HepG2 (cell line): ENCODE results near the gene DCDC2. TPM values are rescaled to one million over a fixed set of nuclear protein-coding genes. Genes with fewer than 3 reads are reported as not detected.
A peak's percentile ranks its signal among the peaks of the same experiment; 100 is the strongest.

Source experiments
- ARID4A ChIP-seq: sonication (generic); formaldehyde crosslinking; IDR thresholded peaks from 2 replicates; pipeline ENCODE4 v1.5.0; 2020; ENCODE audit warnings: mild to moderate bottlenecking, missing genetic modification reagents, borderline replicate concordance
- BRCA1 ChIP-seq: sonication (generic); formaldehyde crosslinking; IDR thresholded peaks from 2 replicates; pipeline ENCODE4 v1.4.0; 2020; ENCODE audit warnings: missing genetic modification reagents
- CREM ChIP-seq, 2 experiments: sonication (generic) in 1 of 2; formaldehyde crosslinking in 1 of 2; IDR thresholded peaks; 2 replicates each; pipeline versions ENCODE4 v1.4.0 to v1.6.1; 2016 to 2020; ENCODE audit warnings: antibody characterized with exemption in 1 of 2, mild to moderate bottlenecking in 1 of 2, missing genetic modification reagents in 1 of 2
- E2F2 ChIP-seq: sonication (generic); formaldehyde crosslinking; IDR thresholded peaks from 2 replicates; pipeline ENCODE4 v1.4.0; 2020; ENCODE audit warnings: missing genetic modification reagents, borderline replicate concordance
- EEA1 ChIP-seq: sonication (generic); formaldehyde crosslinking; IDR thresholded peaks from 2 replicates; pipeline ENCODE4 v1.5.1; 2020; ENCODE audit warnings: mild to moderate bottlenecking, missing genetic modification reagents, borderline replicate concordance
- GMEB1 ChIP-seq: sonication (generic); formaldehyde crosslinking; IDR thresholded peaks from 2 replicates; pipeline ENCODE4 v1.5.1; 2020; ENCODE audit warnings: missing genetic modification reagents, mild to moderate bottlenecking, borderline replicate concordance
- PCBP1 ChIP-seq: fragments of 200-400 bp; formaldehyde crosslinking; IDR thresholded peaks from 2 replicates; pipeline ENCODE4 v1.6.1; 2017; ENCODE audit warnings: mild to moderate bottlenecking, low read depth, low read length, borderline replicate concordance
- PHF5A ChIP-seq: IDR thresholded peaks from one replicate; pipeline ENCODE4 v1.6.1; 2018; ENCODE audit warnings: low read depth, missing genetic modification reagents; ENCODE audit not compliant: unreplicated experiment
- SPEN ChIP-seq: sonication (generic); formaldehyde crosslinking; IDR thresholded peaks from 2 replicates; pipeline ENCODE4 v1.5.1; 2020; ENCODE audit warnings: low read depth, mild to moderate bottlenecking, missing genetic modification reagents
- TBL1XR1 ChIP-seq: fragments of 150-350 bp; IDR thresholded peaks from 2 replicates; pipeline ENCODE4 v1.6.1; 2014; ENCODE audit warnings: borderline replicate concordance, low read length; ENCODE audit not compliant: partially characterized antibody
- ZBTB20 ChIP-seq: sonication (generic); formaldehyde crosslinking; IDR thresholded peaks from 2 replicates; pipeline ENCODE4 v1.8.1; 2023; ENCODE audit warnings: missing genetic modification reagents, low read depth, mild to moderate bottlenecking, borderline replicate concordance
- ZNF292 ChIP-seq: sonication (generic); formaldehyde crosslinking; IDR thresholded peaks from 2 replicates; pipeline ENCODE4 v1.8.1; 2022; ENCODE audit warnings: mild to moderate bottlenecking, low read depth, missing genetic modification reagents, borderline replicate concordance
- ZNF383 ChIP-seq: sonication (generic); formaldehyde crosslinking; IDR thresholded peaks from 2 replicates; pipeline ENCODE4 v1.4.0; 2020; ENCODE audit warnings: missing genetic modification reagents, mild to moderate bottlenecking, borderline replicate concordance
- ZNF503 ChIP-seq: sonication (generic); formaldehyde crosslinking; IDR thresholded peaks from 2 replicates; pipeline ENCODE4 v1.4.0; 2020; ENCODE audit warnings: missing genetic modification reagents
- ZNF816 ChIP-seq: sonication (generic); formaldehyde crosslinking; IDR thresholded peaks from 2 replicates; pipeline ENCODE4 v1.8.0; 2022; ENCODE audit warnings: missing genetic modification reagents, mild to moderate bottlenecking, borderline replicate concordance
- ZSCAN21 ChIP-seq: sonication (generic); formaldehyde crosslinking; IDR thresholded peaks from 2 replicates; pipeline ENCODE4 v1.8.0; 2022; ENCODE audit warnings: mild to moderate bottlenecking, missing genetic modification reagents, moderate library complexity, borderline replicate concordance
- polyA plus RNA-seq, 8 experiments: library from polyadenylated mRNA; depleted of rRNA in 3 of 8; stranded (reverse) in 7 of 8; unstranded in 1 of 8; fragments of >200 nt; fragmentation: Illumina TruSeq in 4 of 8; extraction: Trizol in 4 of 8; gene quantifications; 2 replicates each; pipeline versions ENCODE4 v1.2.1 to v1.2.3, GENCODE V29; 2011 to 2016; ENCODE audit warnings: low read depth in 4 of 8, missing spikeins in 1 of 8, mixed read lengths in 1 of 8; ENCODE audit not compliant: insufficient read depth in 1 of 8
- total RNA-seq, 5 experiments: library from RNA; depleted of rRNA; stranded (reverse); fragments of >200 nt; fragmentation: Illumina TruSeq; extraction: Trizol; gene quantifications; 2 replicates each; pipeline ENCODE4 v1.2.3, GENCODE V29; 2016; ENCODE audit warnings: low read depth in 1 of 5

DCDC2 gene
- total and polyA plus RNA-seq, 2 of the 13 experiments (the other 11 are each of a cell fraction or from before 2014, with no cell fraction given), result 9.0 to 36.2 TPM

GRCh38 chr6:24357336-24358218 is at the start of gene DCDC2 (continued):
- TF ChIP-seq SPEN (CRISPR knock-in tag), result 0 out of 2 replicates have a peak, but pooled peaks have one; percentile 15
- TF ChIP-seq PCBP1, result 0 out of 2 replicates have a peak, but pooled peaks have one; percentile 55
- no peak for TF ChIP-seq ZNF383 (CRISPR knock-in tag)
- TF ChIP-seq BRCA1, result no peak
- TF ChIP-seq EEA1, result no peak
- TF ChIP-seq PHF5A (CRISPR knock-in tag), result no peak
- TF ChIP-seq GMEB1 (CRISPR knock-in tag), result peak; percentile 78; the same call in 1 of the 2 replicates
- peak; percentile 59 for TF ChIP-seq ZSCAN21
- TF ChIP-seq ZBTB20 (CRISPR knock-in tag), result peak; percentile 68; the same call in 1 of the 2 replicates
- peak; percentile 69 for TF ChIP-seq ZNF816 (CRISPR knock-in tag)
- TF ChIP-seq CREM (IDR thresholded peaks at IDR 0.05), result peak; percentile 60
- no peak for TF ChIP-seq CREM (CRISPR knock-in tag; IDR thresholded peaks at IDR 0.05)
- peak; percentile 96; the same call in 1 of the 2 replicates for TF ChIP-seq ZNF292 (CRISPR knock-in tag)
- TF ChIP-seq TBL1XR1, result no peak
- TF ChIP-seq ZNF503, result no peak; the same call in 1 of the 2 replicates
- TF ChIP-seq ARID4A (CRISPR knock-in tag), result peak; percentile 94
- no peak for TF ChIP-seq E2F2 (CRISPR knock-in tag)
